ENCODE measurements around the gene PGAP1.

Gene PGAP1

DNA sequence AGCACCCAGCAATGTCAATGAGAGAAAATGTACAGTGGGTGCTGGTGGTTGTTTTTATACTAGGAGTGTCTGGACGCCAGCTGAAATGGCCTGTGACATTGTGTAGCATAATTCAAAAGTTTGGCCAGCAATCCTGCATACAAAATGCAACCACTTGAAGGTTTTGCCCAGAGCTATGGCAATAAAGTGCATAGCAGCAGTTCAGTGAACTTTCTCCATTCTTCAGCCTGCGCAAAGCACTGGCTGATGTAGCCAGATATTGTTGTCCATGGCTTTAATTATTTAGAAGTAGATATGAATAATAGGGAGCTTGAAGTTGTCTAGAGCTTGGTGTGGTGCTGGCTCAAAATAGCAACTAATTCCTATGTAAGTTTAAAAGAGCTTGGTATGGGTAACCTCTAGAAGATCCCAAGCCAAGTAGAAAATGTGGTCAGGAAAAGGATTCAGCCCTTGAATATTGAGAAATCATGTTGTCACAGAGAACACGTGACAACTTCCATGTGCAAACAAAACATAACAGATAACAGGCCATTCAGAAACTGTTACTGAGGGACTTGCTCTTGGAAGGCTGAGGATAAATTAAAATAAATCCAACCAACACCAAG lies 33.3 kb upstream of the PGAP1 start:
- H3K27ac ChIP-seq, result no peak overlapping the region
- TF ChIP-seq, protein P1, sequence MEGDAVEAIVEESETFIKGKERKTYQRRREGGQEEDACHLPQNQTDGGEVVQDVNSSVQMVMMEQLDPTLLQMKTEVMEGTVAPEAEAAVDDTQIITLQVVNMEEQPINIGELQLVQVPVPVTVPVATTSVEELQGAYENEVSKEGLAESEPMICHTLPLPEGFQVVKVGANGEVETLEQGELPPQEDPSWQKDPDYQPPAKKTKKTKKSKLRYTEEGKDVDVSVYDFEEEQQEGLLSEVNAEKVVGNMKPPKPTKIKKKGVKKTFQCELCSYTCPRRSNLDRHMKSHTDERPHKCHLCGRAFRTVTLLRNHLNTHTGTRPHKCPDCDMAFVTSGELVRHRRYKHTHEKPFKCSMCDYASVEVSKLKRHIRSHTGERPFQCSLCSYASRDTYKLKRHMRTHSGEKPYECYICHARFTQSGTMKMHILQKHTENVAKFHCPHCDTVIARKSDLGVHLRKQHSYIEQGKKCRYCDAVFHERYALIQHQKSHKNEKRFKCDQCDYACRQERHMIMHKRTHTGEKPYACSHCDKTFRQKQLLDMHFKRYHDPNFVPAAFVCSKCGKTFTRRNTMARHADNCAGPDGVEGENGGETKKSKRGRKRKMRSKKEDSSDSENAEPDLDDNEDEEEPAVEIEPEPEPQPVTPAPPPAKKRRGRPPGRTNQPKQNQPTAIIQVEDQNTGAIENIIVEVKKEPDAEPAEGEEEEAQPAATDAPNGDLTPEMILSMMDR (conservative IDR thresholded peaks at IDR 0.05; ENCODE audit: low read depth), result no peak
- CTCF ChIA-PET, result no interaction called here
- DNase-seq (ENCODE audit: low spot score), result no peak
- POLR2A ChIA-PET (ENCODE audit: low non-redundant PET), result no interaction called here

DNA sequence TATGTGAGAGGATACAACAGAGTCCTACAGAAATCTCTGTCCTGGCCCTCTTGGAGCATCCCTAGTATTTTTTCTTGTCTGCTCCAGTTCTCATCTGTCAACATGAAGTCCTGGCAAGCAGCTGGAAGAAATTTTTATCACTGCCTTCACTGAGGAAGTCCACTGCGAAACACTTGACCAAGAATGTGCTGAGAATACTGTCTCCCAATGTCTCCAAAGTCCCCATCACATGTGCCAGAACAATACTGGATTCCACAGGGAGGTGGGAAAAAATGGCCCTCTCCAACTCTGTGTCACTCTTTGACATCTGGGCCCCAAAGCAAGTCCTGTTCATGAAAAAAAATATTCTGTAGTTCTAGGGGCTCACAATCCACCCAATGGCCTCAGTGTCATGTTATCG lies 32.8 kb upstream of the PGAP1 start:
- DNase-seq (ENCODE audit: low spot score), result no peak
- H3K27ac ChIP-seq, result no peak overlapping the region
- TF ChIP-seq, protein P1 (conservative IDR thresholded peaks at IDR 0.05; ENCODE audit: low read depth), result no peak
- CTCF ChIA-PET, result interaction anchor here (0.9 kb wide), 1 partner anchor 24 kb away, joined by 7 read pairs; no protein-coding TSS in a partner anchor
- POLR2A ChIA-PET (ENCODE audit: low non-redundant PET), result no interaction called here

DNA sequence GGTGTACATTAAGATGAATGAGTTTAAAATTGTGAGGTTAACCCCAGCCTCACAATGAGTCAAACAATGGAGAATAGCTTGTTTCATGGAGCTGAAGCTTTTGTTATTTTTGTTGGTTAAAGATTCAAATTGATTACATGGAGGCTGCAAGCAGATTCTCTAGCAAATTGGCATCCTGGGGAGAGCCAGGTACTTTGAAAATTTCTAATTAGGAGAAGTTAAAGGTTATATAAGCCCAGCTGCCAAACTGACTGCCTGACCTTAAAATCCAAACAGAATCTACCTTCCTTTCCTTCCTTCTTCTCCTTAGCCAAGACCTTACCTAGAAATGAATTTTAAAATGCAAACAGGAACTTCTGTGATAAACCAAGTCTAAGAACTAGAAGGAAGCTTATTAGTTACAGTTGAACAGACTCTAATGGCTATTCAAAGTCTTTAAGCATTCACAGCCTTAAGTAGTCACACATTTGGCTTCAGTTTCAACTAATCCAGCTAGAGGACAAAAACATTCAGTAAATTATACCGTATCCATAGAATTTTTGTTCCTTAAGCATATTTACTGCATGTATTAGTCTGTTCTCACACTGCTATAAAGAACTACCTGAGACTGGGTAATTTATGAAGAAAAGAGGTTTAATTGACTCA lies 31.5 kb upstream of the PGAP1 start:
- no peak overlapping the region for H3K27ac ChIP-seq
- POLR2A ChIA-PET (ENCODE audit: low non-redundant PET), result no interaction called here

DNA sequence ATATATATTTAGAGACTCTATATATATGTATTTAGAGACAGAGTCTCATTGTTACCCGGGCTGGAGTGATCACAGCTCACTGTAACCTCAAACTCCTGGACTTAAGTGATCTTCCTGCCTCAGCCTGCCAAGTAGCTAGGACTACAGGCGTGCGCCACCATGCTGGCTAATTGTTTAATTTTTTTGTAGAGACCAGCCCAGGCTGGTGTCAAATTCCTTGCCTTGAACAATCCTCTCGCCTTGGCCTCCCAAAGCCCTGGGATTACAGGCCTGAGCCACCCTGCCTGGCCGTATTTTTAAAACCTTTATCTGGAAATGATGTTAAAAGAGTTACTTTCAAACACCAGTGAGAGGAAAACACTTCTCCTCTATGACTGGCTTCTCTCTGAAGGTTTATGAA lies 30.9 kb upstream of the PGAP1 start:
- TF ChIP-seq, protein P1 (conservative IDR thresholded peaks at IDR 0.05; ENCODE audit: low read depth), result no peak
- DNase-seq (ENCODE audit: low spot score), result no peak
- H3K27ac ChIP-seq, result no peak overlapping the region
- ChIA-PET CTCF (no interaction called here), POLR2A (ENCODE audit: low non-redundant PET) (no interaction called here)

More for the DNA sequence above, 31.5 kb upstream of the PGAP1 start:
- CTCF ChIA-PET, result interaction anchor here (0.6 kb wide), 1 partner anchor 29 kb away, joined by 4 read pairs; no protein-coding TSS in a partner anchor
- TF ChIP-seq, protein P1 (conservative IDR thresholded peaks at IDR 0.05; ENCODE audit: low read depth), result no peak
- no peak for DNase-seq (ENCODE audit: low spot score)

DNA sequence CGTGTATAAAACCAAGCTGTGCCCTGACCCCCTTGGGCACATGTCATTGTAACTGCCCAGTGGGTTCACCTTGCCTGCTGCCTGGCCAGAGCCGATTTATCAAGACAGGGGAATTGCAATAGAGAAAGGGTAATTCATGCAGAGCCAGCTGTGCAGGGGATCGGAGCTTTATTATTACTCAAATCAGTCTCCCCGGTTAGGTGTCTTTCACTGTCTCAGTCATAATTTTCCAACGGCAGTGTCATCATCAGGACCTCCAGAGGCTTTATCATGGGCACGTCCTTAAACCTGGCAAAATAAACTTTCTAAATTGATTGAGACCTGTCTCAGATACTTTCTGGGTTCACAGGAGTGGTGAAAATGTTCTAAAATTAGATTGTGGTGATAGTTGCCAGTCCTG lies 29.6 kb upstream of the PGAP1 start:
- TF ChIP-seq, protein P1 (conservative IDR thresholded peaks at IDR 0.05; ENCODE audit: low read depth), result no peak
- DNase-seq (ENCODE audit: low spot score), result no peak
- no peak overlapping the region for H3K27ac ChIP-seq
- ChIA-PET CTCF (no interaction called here), POLR2A (ENCODE audit: low non-redundant PET) (no interaction called here)

DNA sequence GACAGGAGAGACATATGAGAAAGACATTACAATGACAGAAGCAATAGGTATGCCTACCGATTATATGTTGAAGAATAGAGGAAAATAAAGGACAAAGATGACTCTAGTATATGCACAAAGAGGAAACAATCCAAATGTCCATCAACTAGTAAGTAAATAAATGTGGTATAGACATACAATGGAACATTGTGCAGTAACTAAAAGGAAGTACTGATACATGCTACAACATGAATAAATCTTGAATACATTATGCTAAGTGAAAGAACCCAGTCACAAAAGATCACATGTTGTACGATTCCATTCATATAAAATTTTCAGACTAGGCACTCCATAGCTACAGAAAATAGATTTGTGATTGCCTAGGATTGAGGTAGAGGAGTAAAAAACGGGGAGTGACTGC lies 28.5 kb upstream of the PGAP1 start:
- ChIA-PET POLR2A (ENCODE audit: low non-redundant PET) (no interaction called here), CTCF (interaction anchor here (0.5 kb wide), 1 partner anchor 346 kb away, joined by 3 read pairs; no protein-coding TSS in a partner anchor)
- H3K27ac ChIP-seq, result no peak overlapping the region
- DNase-seq (ENCODE audit: low spot score), result no peak
- TF ChIP-seq, protein P1 (conservative IDR thresholded peaks at IDR 0.05; ENCODE audit: low read depth), result no peak

Measured in RWPE1 (cell line).